HCT116 (cell line): ENCODE results near the gene ZNF283. TPM values are rescaled to one million over a fixed set of nuclear protein-coding genes. Genes with fewer than 3 reads are reported as not detected.
A peak's percentile ranks its signal among the peaks of the same experiment; 100 is the strongest.

Experiments used
- ATAC-seq: fragments of 200-7000 bp; cut with Tn5 transposase; 2 replicates; pipeline ENCODE4 v1.9.1; 2020; ENCODE audit warnings: mild to moderate bottlenecking, moderate library complexity
- BruUV-seq: library from RNA; stranded (reverse); fragments of 400-500 nt; replicated peaks from 2 replicates; lab custom pipeline; 2021; lab: Mats Ljungman, UMichigan
- CTCF ChIA-PET: fragments of 300-600 bp; sonication (Branson Sonifier 250); formaldehyde crosslinking; loops from one replicate; lab custom pipeline; 2021; ENCODE audit warnings: antibody characterized with exemption; lab: Charles Lee
- POLR2A ChIA-PET: fragments of 300-600, 350-600 bp; sonication (Branson Sonifier 250); formaldehyde crosslinking; loops from one replicate; lab custom pipeline; 2021; ENCODE audit warnings: antibody characterized with exemption; lab: Charles Lee
- RAD21 ChIA-PET, 2 experiments: fragments of 300-600 bp; sonication (Branson Sonifier 250); formaldehyde crosslinking; loops; one replicate each; lab custom pipeline; 2023; ENCODE audit warnings: low total read pairs in 2 of 2; ENCODE audit not compliant: uncharacterized antibody in 2 of 2, unreplicated experiment in 2 of 2, low non-redundant PET in 1 of 2; lab: Charles Lee
- DNase-seq: peaks from one replicate; pipeline ENCODE4 v3.0.0-alpha.2; 2010; ENCODE audit warnings: low read depth, low spot score
- H2AFZ ChIP-seq: fragments of 200-600 bp; shearing (Covaris generic), sonication (generic); 2 replicates; pipeline ENCODE4 v1.6.1; 2017; ENCODE audit warnings: low read depth, mixed run types, mixed read lengths, antibody characterized with exemption, low read length; ENCODE audit not compliant: poor library complexity, severe bottlenecking
- H3K27ac ChIP-seq: 2 replicates; pipeline ENCODE4 v1.5.1; 2012; ENCODE audit warnings: low read depth, low read length
- H3K27me3 ChIP-seq: fragments of 200-600 bp; sonication (generic); 2 replicates; pipeline ENCODE4 v1.6.1; 2016; ENCODE audit warnings: mixed run types, low read length, mixed read lengths; ENCODE audit not compliant: insufficient read depth
- H3K36me3 ChIP-seq, 2 experiments: fragments of 200-500 bp in 1 of 2; fragments of 200-600 bp in 1 of 2; sonication (Bioruptor generic) in 1 of 2; sonication (generic) in 1 of 2; 2 replicates each; pipeline versions ENCODE4 v1.5.1 to v1.6.1; 2014 to 2016; ENCODE audit warnings: low read length in 2 of 2, inconsistent platforms in 1 of 2, mixed read lengths in 1 of 2, mixed run types in 1 of 2; ENCODE audit not compliant: insufficient read depth in 2 of 2, control insufficient read depth in 1 of 2
- H3K4me1 ChIP-seq, 2 experiments: fragments of 200-600 bp in 1 of 2; sonication (generic) in 1 of 2; 2 replicates each; pipeline versions ENCODE4 v1.5.1 to v1.6.1; 2012 to 2017; ENCODE audit warnings: low read length in 2 of 2, inconsistent platforms in 1 of 2, mild to moderate bottlenecking in 1 of 2, mixed read lengths in 1 of 2, mixed run types in 1 of 2, moderate library complexity in 1 of 2; ENCODE audit not compliant: insufficient read depth in 2 of 2, control insufficient read depth in 1 of 2
- H3K4me2 ChIP-seq: fragments of 200-600 bp; sonication (generic); 2 replicates; pipeline ENCODE4 v1.6.1; 2017; ENCODE audit warnings: mixed run types, low read length, mixed read lengths
- H3K4me3 ChIP-seq, 2 experiments: fragments of 200-600 bp in 1 of 2; sonication (generic) in 1 of 2; replicated peaks in 1 of 2; 2 replicates each; pipeline ENCODE4 v1.5.1; 2011 to 2016; ENCODE audit warnings: low read length in 2 of 2, control low read depth in 1 of 2, low read depth in 1 of 2, mild to moderate bottlenecking in 1 of 2, mixed read lengths in 1 of 2, mixed run types in 1 of 2
- H3K79me2 ChIP-seq: fragments of 200-600 bp; sonication (generic); 2 replicates; pipeline ENCODE4 v1.6.1; 2017; ENCODE audit warnings: mild to moderate bottlenecking, mixed run types, low read length, moderate library complexity, mixed read lengths; ENCODE audit not compliant: insufficient read depth
- H3K9ac ChIP-seq: fragments of 200-600 bp; sonication (generic); 2 replicates; pipeline ENCODE4 v1.6.1; 2016; ENCODE audit warnings: low read length, mixed read lengths
- H3K9me2 ChIP-seq: fragments of 200-600 bp; sonication (generic), shearing (Covaris generic); 2 replicates; pipeline ENCODE4 v1.6.1; 2017; ENCODE audit warnings: mixed run types, mild to moderate bottlenecking, moderate library complexity; ENCODE audit not compliant: insufficient read depth
- H3K9me3 ChIP-seq, 2 experiments: fragments of 200-500 bp in 1 of 2; fragments of 200-600 bp in 1 of 2; sonication (Bioruptor generic) in 1 of 2; sonication (generic) in 1 of 2; 2 replicates each; pipeline ENCODE4 v1.6.1; 2014 to 2017; ENCODE audit warnings: low read length in 2 of 2, mixed read lengths in 2 of 2, inconsistent platforms in 1 of 2, low read depth in 1 of 2, mild to moderate bottlenecking in 1 of 2, mixed run types in 1 of 2, moderate library complexity in 1 of 2; ENCODE audit not compliant: control insufficient read depth in 1 of 2, insufficient read depth in 1 of 2
- H4K20me1 ChIP-seq: fragments of 200-600 bp; sonication (generic), shearing (Covaris generic); 2 replicates; pipeline ENCODE4 v1.6.1; 2017; ENCODE audit warnings: mixed run types, mild to moderate bottlenecking, moderate library complexity; ENCODE audit not compliant: insufficient read depth
- CBX3 ChIP-seq: IDR thresholded peaks from 2 replicates; pipeline ENCODE4 v1.6.1; 2012; ENCODE audit warnings: low read depth
- CEBPB ChIP-seq: IDR thresholded peaks from 2 replicates; pipeline ENCODE4 v1.6.1; 2012; ENCODE audit warnings: low read depth
- ELF1 ChIP-seq: IDR thresholded peaks from 2 replicates; pipeline ENCODE4 v1.6.1; 2012; ENCODE audit warnings: low read depth, borderline replicate concordance
- EZH2 ChIP-seq: fragments of 200-600 bp; sonication (generic); IDR thresholded peaks from 2 replicates; pipeline ENCODE4 v1.6.1; 2017; ENCODE audit warnings: antibody characterized with exemption, mixed run types
- POLR2A ChIP-seq: IDR thresholded peaks from 2 replicates; pipeline ENCODE4 v1.7.0; 2011; ENCODE audit warnings: borderline replicate concordance; ENCODE audit not compliant: insufficient read depth, insufficient read length; ENCODE audit errors: extremely low read depth
- RAD21 ChIP-seq: IDR thresholded peaks from 2 replicates; pipeline ENCODE4 v1.6.1; 2012; ENCODE audit warnings: low read depth, mild to moderate bottlenecking
- TCF7L2 ChIP-seq: IDR thresholded peaks from 2 replicates; pipeline ENCODE4 v1.7.0; 2011; ENCODE audit warnings: borderline replicate concordance, inconsistent platforms; ENCODE audit not compliant: insufficient read depth, insufficient read length; ENCODE audit errors: extremely low read depth
- ZNF274 ChIP-seq: fragments of 200-500 bp; sonication (Bioruptor generic); IDR thresholded peaks from 2 replicates; pipeline ENCODE4 v1.6.1; 2014; ENCODE audit warnings: mild to moderate bottlenecking, low read depth, low read length, inconsistent platforms
- intact Hi-C: fragments of 100-400 bp; cut with micrococcal nuclease; formaldehyde crosslinking; loops from 2 replicates; pipeline ENCODE4 v1.10.0; 2022
- total RNA-seq: library from RNA; stranded (reverse); gene quantifications from one replicate; pipeline ENCODE4 v1.2.1, GENCODE V29; 2021; ENCODE audit not compliant: unreplicated experiment
- TF ChIP-seq, protein P1 (sequence below): IDR thresholded peaks from 2 replicates; pipeline ENCODE4 v1.6.1; 2012; ENCODE audit warnings: low read depth
- TF ChIP-seq, protein P2 (sequence below), 3 experiments: fragments of 200-600 bp in 1 of 3; sonication (generic) in 1 of 3; IDR thresholded peaks in 2 of 3; conservative IDR thresholded peaks in 1 of 3; 2 replicates each; pipeline ENCODE4 v1.5.1; 2012 to 2017; ENCODE audit warnings: low read depth in 2 of 3, low read length in 2 of 3, antibody characterized with exemption in 1 of 3, borderline replicate concordance in 1 of 3, control low read depth in 1 of 3, mild to moderate bottlenecking in 1 of 3, mixed read lengths in 1 of 3, mixed run types in 1 of 3, moderate library complexity in 1 of 3; ENCODE audit not compliant: insufficient read depth in 1 of 3
- TF ChIP-seq, protein P3 (sequence below): IDR thresholded peaks from 2 replicates; pipeline ENCODE4 v1.6.1; 2012
- TF ChIP-seq, protein P4 (sequence below): IDR thresholded peaks from 2 replicates; pipeline ENCODE4 v1.6.1; 2011; ENCODE audit warnings: mild to moderate bottlenecking, low read length, moderate library complexity; ENCODE audit not compliant: insufficient replicate concordance; ENCODE audit errors: extremely low read depth

Gene ZNF283
- total RNA-seq, 1 experiment from 2014 or later, result 7.6 TPM

DNA sequence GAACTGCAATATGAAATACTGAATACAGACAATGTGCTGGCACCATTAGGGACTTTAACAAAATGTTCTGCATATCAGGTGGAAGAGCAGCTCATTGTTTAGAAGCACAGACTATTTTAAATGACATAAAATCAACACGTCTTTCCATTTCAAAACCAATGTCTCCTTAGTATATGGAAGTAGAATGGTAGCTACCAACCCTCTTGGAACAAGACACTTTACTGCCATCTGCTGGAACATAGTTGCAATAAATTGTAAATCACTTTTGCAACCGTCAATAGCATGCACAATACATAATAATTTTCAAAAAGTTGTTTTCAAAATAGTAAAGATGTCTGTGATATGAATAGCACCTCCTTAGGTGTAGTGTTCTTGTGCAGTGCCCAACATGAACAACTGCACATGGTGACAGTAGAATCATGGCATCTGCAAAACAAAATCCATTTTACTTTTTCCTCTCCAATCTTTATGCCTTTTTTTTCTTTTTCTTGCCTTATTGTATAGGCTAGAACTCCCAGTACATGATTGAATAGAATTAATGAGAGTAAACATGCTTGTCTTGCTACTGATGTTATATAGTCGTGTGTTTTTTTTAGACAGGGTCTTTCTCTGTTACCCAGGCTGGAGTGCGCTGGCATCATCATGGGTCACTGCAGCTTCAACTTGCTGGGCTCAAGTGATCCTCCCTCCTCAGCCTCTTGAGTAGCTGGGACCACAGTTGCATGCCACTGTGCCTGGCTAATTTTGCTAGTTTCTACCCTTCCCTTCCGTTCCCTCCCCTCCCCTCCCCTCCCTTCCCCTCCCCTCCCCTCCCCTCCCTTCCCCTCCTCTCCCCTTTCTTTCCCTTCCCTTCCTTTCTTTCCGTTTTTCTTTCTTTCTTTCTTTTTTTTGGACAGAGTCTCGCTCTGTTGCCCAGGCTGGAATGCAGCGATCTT, 17.1 kb upstream of the ZNF283 start:
- Histone ChIP-seq H3K9ac (no peak overlapping the region), H3K4me2 (no peak overlapping the region), H3K36me3 (no peaks in the 10 kb centered on the region), H3K9me3 (no peaks in the 10 kb centered on the region), H3K27me3 (no peaks in the 10 kb centered on the region), H3K79me2 (no peaks in the 10 kb centered on the region), H4K20me1 (no peaks in the 10 kb centered on the region), H3K9me2 (no peaks in the 10 kb centered on the region), H3K4me1 (peaks cover 0 to 6% of the 10 kb centered on the region in 2 experiments; a peak in 1 of 4 replicates), H2AFZ (peak overlapping the region; percentile 89), H3K4me3 (no peak overlapping the region)
- DNase-seq, result peak; percentile 63
- BruUV-seq, result no TSS peak
- ChIA-PET POLR2A (interaction anchor here (0.7 to 1.2 kb wide), 4 partner anchors 44 to 214 kb away, joined by 3 to 6 read pairs (median 4); partner anchors contain the start of genes IRGQ and ZNF576), CTCF (interaction anchor here (1.0 to 3.8 kb wide), 18 partner anchors 9 to 363 kb away, joined by 3 to 69 read pairs (median 6); partner anchors contain the start of genes ZNF283 and ZNF576), RAD21 (interaction anchor here (0.6 to 2.0 kb wide), 6 partner anchors 17 to 142 kb away, joined by 3 to 12 read pairs (median 3); partner anchors contain the start of gene ZNF283 (in 1 of the 2))
- intact Hi-C loops, result loop anchor here (1.0 kb wide), 1 partner anchor 65 kb away; no protein-coding TSS in a partner anchor
- TF ChIP-seq, protein P1, sequence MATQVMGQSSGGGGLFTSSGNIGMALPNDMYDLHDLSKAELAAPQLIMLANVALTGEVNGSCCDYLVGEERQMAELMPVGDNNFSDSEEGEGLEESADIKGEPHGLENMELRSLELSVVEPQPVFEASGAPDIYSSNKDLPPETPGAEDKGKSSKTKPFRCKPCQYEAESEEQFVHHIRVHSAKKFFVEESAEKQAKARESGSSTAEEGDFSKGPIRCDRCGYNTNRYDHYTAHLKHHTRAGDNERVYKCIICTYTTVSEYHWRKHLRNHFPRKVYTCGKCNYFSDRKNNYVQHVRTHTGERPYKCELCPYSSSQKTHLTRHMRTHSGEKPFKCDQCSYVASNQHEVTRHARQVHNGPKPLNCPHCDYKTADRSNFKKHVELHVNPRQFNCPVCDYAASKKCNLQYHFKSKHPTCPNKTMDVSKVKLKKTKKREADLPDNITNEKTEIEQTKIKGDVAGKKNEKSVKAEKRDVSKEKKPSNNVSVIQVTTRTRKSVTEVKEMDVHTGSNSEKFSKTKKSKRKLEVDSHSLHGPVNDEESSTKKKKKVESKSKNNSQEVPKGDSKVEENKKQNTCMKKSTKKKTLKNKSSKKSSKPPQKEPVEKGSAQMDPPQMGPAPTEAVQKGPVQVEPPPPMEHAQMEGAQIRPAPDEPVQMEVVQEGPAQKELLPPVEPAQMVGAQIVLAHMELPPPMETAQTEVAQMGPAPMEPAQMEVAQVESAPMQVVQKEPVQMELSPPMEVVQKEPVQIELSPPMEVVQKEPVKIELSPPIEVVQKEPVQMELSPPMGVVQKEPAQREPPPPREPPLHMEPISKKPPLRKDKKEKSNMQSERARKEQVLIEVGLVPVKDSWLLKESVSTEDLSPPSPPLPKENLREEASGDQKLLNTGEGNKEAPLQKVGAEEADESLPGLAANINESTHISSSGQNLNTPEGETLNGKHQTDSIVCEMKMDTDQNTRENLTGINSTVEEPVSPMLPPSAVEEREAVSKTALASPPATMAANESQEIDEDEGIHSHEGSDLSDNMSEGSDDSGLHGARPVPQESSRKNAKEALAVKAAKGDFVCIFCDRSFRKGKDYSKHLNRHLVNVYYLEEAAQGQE, result no peak
- TF ChIP-seq EZH2 (no peak), ELF1 (no peak), ZNF274 (no peak), TCF7L2 (no peak), CBX3 (no peak), POLR2A (no peak), RAD21 (peak; percentile 90), CEBPB (peak; percentile 55; the same call in 1 of the 2 replicates)
- TF ChIP-seq, protein P2, sequence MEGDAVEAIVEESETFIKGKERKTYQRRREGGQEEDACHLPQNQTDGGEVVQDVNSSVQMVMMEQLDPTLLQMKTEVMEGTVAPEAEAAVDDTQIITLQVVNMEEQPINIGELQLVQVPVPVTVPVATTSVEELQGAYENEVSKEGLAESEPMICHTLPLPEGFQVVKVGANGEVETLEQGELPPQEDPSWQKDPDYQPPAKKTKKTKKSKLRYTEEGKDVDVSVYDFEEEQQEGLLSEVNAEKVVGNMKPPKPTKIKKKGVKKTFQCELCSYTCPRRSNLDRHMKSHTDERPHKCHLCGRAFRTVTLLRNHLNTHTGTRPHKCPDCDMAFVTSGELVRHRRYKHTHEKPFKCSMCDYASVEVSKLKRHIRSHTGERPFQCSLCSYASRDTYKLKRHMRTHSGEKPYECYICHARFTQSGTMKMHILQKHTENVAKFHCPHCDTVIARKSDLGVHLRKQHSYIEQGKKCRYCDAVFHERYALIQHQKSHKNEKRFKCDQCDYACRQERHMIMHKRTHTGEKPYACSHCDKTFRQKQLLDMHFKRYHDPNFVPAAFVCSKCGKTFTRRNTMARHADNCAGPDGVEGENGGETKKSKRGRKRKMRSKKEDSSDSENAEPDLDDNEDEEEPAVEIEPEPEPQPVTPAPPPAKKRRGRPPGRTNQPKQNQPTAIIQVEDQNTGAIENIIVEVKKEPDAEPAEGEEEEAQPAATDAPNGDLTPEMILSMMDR (IDR thresholded peaks at IDR 0.05 in 2 of 3, conservative IDR thresholded peaks at IDR 0.05 in 1 of 3; ENCODE audit: borderline replicate concordance in 1 of 3, insufficient read depth in 1 of 3, low read depth in 2 of 3, low read length in 2 of 3), result peak; percentile 55 to 79 (median 71); a peak in 5 of 6 replicates
- TF ChIP-seq, protein P3, sequence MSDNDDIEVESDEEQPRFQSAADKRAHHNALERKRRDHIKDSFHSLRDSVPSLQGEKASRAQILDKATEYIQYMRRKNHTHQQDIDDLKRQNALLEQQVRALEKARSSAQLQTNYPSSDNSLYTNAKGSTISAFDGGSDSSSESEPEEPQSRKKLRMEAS, result no peak
- TF ChIP-seq, protein P4, sequence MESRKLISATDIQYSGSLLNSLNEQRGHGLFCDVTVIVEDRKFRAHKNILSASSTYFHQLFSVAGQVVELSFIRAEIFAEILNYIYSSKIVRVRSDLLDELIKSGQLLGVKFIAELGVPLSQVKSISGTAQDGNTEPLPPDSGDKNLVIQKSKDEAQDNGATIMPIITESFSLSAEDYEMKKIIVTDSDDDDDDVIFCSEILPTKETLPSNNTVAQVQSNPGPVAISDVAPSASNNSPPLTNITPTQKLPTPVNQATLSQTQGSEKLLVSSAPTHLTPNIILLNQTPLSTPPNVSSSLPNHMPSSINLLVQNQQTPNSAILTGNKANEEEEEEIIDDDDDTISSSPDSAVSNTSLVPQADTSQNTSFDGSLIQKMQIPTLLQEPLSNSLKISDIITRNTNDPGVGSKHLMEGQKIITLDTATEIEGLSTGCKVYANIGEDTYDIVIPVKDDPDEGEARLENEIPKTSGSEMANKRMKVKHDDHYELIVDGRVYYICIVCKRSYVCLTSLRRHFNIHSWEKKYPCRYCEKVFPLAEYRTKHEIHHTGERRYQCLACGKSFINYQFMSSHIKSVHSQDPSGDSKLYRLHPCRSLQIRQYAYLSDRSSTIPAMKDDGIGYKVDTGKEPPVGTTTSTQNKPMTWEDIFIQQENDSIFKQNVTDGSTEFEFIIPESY, result no peak
- TF ChIP-seq, all 23 proteins: peak for 3
- H3K27ac ChIP-seq, result no peak overlapping the region
- ATAC-seq, result peak; percentile 92
